H9 (cell line): ENCODE results near the gene DAAM1. TPM values are rescaled to one million over a fixed set of nuclear protein-coding genes. Genes with fewer than 3 reads are reported as not detected.

Source experiments
- DNase-seq: peaks from one replicate; pipeline ENCODE4 v3.0.0-alpha.2; 2017
- H2AFZ ChIP-seq: one replicate; pipeline ENCODE4 v1.6.1; 2013; ENCODE audit warnings: mild to moderate bottlenecking, low read length, control low read depth, moderate library complexity
- H2AK5ac ChIP-seq: 2 replicates; pipeline ENCODE4 v1.6.1; 2013; ENCODE audit warnings: low read length, control low read depth, mixed read lengths; ENCODE audit not compliant: insufficient read length
- H2BK120ac ChIP-seq: one replicate; pipeline ENCODE4 v1.6.1; 2013; ENCODE audit warnings: low read depth, mild to moderate bottlenecking, low read length, control low read depth, inconsistent platforms; ENCODE audit not compliant: poor library complexity, severe bottlenecking
- H2BK12ac ChIP-seq: 2 replicates; pipeline ENCODE4 v1.6.1; 2013; ENCODE audit warnings: low read length, control low read depth, mixed read lengths, low read depth; ENCODE audit not compliant: insufficient read length
- H2BK15ac ChIP-seq: 2 replicates; pipeline ENCODE4 v1.6.1; 2013; ENCODE audit warnings: low read depth, low read length, control low read depth
- H2BK20ac ChIP-seq: one replicate; pipeline ENCODE4 v1.6.1; 2013; ENCODE audit warnings: low read depth, mild to moderate bottlenecking, low read length, control low read depth, inconsistent platforms; ENCODE audit not compliant: poor library complexity, severe bottlenecking
- H2BK5ac ChIP-seq: 2 replicates; pipeline ENCODE4 v1.6.1; 2013; ENCODE audit warnings: low read length, control low read depth, mixed read lengths; ENCODE audit not compliant: insufficient read length
- H3K14ac ChIP-seq: 2 replicates; pipeline ENCODE4 v1.6.1; 2013; ENCODE audit warnings: low read length, control low read depth; ENCODE audit not compliant: insufficient read depth
- H3K18ac ChIP-seq: 2 replicates; pipeline ENCODE4 v1.6.1; 2013; ENCODE audit warnings: low read depth, mild to moderate bottlenecking, mixed read lengths, low read length, control low read depth; ENCODE audit not compliant: insufficient read length
- H3K23ac ChIP-seq: 2 replicates; pipeline ENCODE4 v1.6.1; 2013; ENCODE audit warnings: low read length, control low read depth, mixed read lengths, low read depth; ENCODE audit not compliant: insufficient read length
- H3K23me2 ChIP-seq: 2 replicates; pipeline ENCODE4 v1.6.1; 2013; ENCODE audit warnings: low read depth, mild to moderate bottlenecking, mixed read lengths, low read length, control low read depth; ENCODE audit not compliant: insufficient read length, poor library complexity, severe bottlenecking
- H3K27ac ChIP-seq: 2 replicates; pipeline ENCODE4 v1.5.1; 2013; ENCODE audit warnings: low read length, control low read depth, mixed read lengths, low read depth; ENCODE audit not compliant: insufficient read length
- H3K27me3 ChIP-seq: 2 replicates; pipeline ENCODE4 v1.6.1; 2013; ENCODE audit warnings: low read length, control low read depth, inconsistent platforms; ENCODE audit not compliant: insufficient read depth
- H3K4ac ChIP-seq: 2 replicates; pipeline ENCODE4 v1.6.1; 2013; ENCODE audit warnings: low read depth, mild to moderate bottlenecking, control low read depth, inconsistent platforms, low read length, moderate library complexity
- H3K4me1 ChIP-seq: 2 replicates; pipeline ENCODE4 v1.6.1; 2013; ENCODE audit warnings: low read length, control low read depth, inconsistent platforms; ENCODE audit not compliant: insufficient read depth
- H3K4me2 ChIP-seq: 2 replicates; pipeline ENCODE4 v1.6.1; 2013; ENCODE audit warnings: low read length, control low read depth, mixed read lengths; ENCODE audit not compliant: insufficient read length, insufficient read depth
- H3K56ac ChIP-seq: 2 replicates; pipeline ENCODE4 v1.6.1; 2013; ENCODE audit warnings: low read depth, mild to moderate bottlenecking, mixed read lengths, low read length, control low read depth; ENCODE audit not compliant: insufficient read length
- H3K79me1 ChIP-seq: 2 replicates; pipeline ENCODE4 v1.6.1; 2013; ENCODE audit warnings: low read depth, mild to moderate bottlenecking, moderate library complexity, low read length, control low read depth, inconsistent platforms; ENCODE audit not compliant: insufficient read depth, poor library complexity, severe bottlenecking
- H3K79me2 ChIP-seq: 2 replicates; pipeline ENCODE4 v1.6.1; 2013; ENCODE audit warnings: low read length, control low read depth, inconsistent platforms; ENCODE audit not compliant: insufficient read depth
- H3K9ac ChIP-seq: 2 replicates; pipeline ENCODE4 v1.6.1; 2013; ENCODE audit warnings: low read length, control low read depth, mixed read lengths; ENCODE audit not compliant: insufficient read length; ENCODE audit errors: extremely low read depth
- H3K9me3 ChIP-seq: one replicate; pipeline ENCODE4 v1.6.1; 2013; ENCODE audit warnings: low read depth, low read length, inconsistent platforms; ENCODE audit not compliant: control insufficient read depth
- H3T11ph ChIP-seq: one replicate; pipeline ENCODE4 v1.6.1; 2013; ENCODE audit warnings: mild to moderate bottlenecking, low read length, control low read depth, inconsistent platforms
- H4K20me1 ChIP-seq: one replicate; pipeline ENCODE4 v1.6.1; 2013; ENCODE audit not compliant: control insufficient read depth, insufficient read length, insufficient read depth
- H4K5ac ChIP-seq: 2 replicates; pipeline ENCODE4 v1.6.1; 2013; ENCODE audit warnings: low read depth, mild to moderate bottlenecking, mixed read lengths, low read length, control low read depth; ENCODE audit not compliant: insufficient read length
- H4K8ac ChIP-seq: replicated peaks from 2 replicates; pipeline ENCODE4 v1.6.1; 2013; ENCODE audit warnings: low read length, control low read depth, mixed read lengths, low read depth; ENCODE audit not compliant: insufficient read length
- H4K91ac ChIP-seq: 2 replicates; pipeline ENCODE4 v1.6.1; 2013; ENCODE audit warnings: low read depth, mild to moderate bottlenecking, moderate library complexity, mixed read lengths, low read length, control low read depth; ENCODE audit not compliant: insufficient read length
- H3K27ac Mint-ChIP-seq, 3 experiments: 2 replicates in 2 of 3; 3 replicates in 1 of 3; pipeline ENCODE4 v1.8.0; 2020 to 2021; ENCODE audit warnings: mixed read lengths in 3 of 3, mild to moderate bottlenecking in 1 of 3, moderate library complexity in 1 of 3
- H3K27me3 Mint-ChIP-seq: 2 replicates; pipeline ENCODE4 v1.8.0; 2021; ENCODE audit warnings: low read depth, mild to moderate bottlenecking, moderate library complexity, mixed read lengths
- H3K36me3 Mint-ChIP-seq, 3 experiments: 2 replicates in 2 of 3; 3 replicates in 1 of 3; pipeline ENCODE4 v1.8.0; 2020 to 2021; ENCODE audit warnings: low read depth in 3 of 3, mixed read lengths in 3 of 3; ENCODE audit not compliant: insufficient read depth in 1 of 3
- H3K4me1 Mint-ChIP-seq, 2 experiments: 2 replicates each; pipeline ENCODE4 v1.8.0; 2020; ENCODE audit warnings: mixed read lengths in 2 of 2
- H3K4me3 Mint-ChIP-seq, 2 experiments: 2 replicates in 1 of 2; 3 replicates in 1 of 2; pipeline ENCODE4 v1.8.0; 2020 to 2021; ENCODE audit warnings: mild to moderate bottlenecking in 2 of 2, mixed read lengths in 2 of 2, moderate library complexity in 1 of 2
- H3K9me3 Mint-ChIP-seq, 2 experiments: 2 replicates in 1 of 2; 3 replicates in 1 of 2; pipeline ENCODE4 v1.8.0; 2020; ENCODE audit warnings: mild to moderate bottlenecking in 2 of 2, mixed read lengths in 2 of 2, moderate library complexity in 1 of 2
- WGBS: extraction: QIAGEN DNeasy Blood & Tissue Kit; methylation state at CpG from one replicate; pipeline ENCODE4 v1.1.7; 2013; ENCODE audit warnings: missing lambda C conversion rate, low lambda C conversion rate, mixed read lengths; ENCODE audit not compliant: insufficient read length; ENCODE audit errors: extremely low coverage; 5-methylcytosine and 5-hydroxymethylcytosine counted together
- total RNA-seq: library from RNA; stranded (reverse); gene quantifications from 2 replicates; pipeline ENCODE4 v1.2.1, GENCODE V29; 2021
- TF ChIP-seq, protein P1 (sequence below): fragments of 200-600 bp; sonication (generic); conservative IDR thresholded peaks from 3 replicates; pipeline ENCODE4 v1.8.0; 2021; ENCODE audit warnings: antibody characterized with exemption, mild to moderate bottlenecking

DAAM1 gene
- total RNA-seq, 1 experiment from 2014 or later, result 19.5 TPM

DNA sequence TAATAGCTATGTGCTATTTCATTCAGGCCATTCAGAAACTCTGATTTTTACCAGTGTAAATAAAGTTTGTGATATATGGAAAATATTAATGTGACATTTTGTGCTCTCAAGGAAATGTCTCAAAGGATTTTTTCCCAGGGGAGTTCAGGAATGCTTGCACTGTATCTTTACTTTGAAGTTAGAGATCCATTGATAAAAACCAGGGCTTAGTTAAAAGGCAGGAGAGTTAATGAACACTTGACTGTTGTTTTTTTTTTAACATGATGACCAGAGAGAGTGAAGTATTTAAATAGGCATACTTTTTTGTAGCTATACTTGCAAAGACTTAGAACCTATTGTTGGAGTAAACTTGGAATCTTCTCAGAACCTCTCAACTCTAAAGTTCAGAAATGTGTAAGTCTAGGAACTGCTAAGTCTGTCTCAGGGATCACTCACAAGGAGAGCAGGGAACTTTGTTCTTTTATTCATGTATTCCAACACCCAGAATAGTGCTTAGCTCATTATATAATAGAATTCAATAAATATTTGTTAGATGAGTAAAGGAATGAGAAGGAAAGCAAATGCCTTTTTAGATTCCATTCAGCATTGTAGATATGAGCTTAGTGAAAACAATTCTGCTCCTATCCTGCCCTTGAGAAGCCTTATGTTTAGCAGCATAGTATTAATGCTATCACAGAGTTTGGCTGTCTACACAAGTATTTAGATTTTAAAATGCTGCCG, 117.5 kb downstream of the DAAM1 start:
- Histone ChIP-seq H3K9me3 (no peaks in the 10 kb centered on the region), H3K56ac (no peak overlapping the region), H2AK5ac (no peak overlapping the region), H2AFZ (no peak overlapping the region), H3K4me2 (no peak overlapping the region), H4K91ac (no peak overlapping the region), H3K14ac (no peak overlapping the region), H3K18ac (no peak overlapping the region), H3K4me1 (peaks cover 5% of the 10 kb centered on the region; the same call in 1 of the 2 replicates), H2BK15ac (no peak overlapping the region), H3K27me3 (no peaks in the 10 kb centered on the region), H3K23ac (no peak overlapping the region), H4K8ac (no peak overlapping the region), H3T11ph (no peak overlapping the region), H4K5ac (no peak overlapping the region), H2BK12ac (no peak overlapping the region), H3K79me1 (no peaks in the 10 kb centered on the region), H4K20me1 (no peaks in the 10 kb centered on the region), H2BK5ac (no peak overlapping the region), H3K23me2 (no peaks in the 10 kb centered on the region), H2BK120ac (no peak overlapping the region), H3K9ac (no peak overlapping the region), H2BK20ac (no peak overlapping the region), H3K79me2 (no peaks in the 10 kb centered on the region), H3K27ac (no peak overlapping the region), H3K4ac (no peak overlapping the region)
- H3K36me3 Mint-ChIP-seq, result no peaks in the 10 kb centered on the region
- H3K4me1 Mint-ChIP-seq, result peaks cover 14 to 15% of the 10 kb centered on the region in 2 experiments
- no peak overlapping the region for H3K4me3 Mint-ChIP-seq
- no peaks in the 10 kb centered on the region for H3K27me3 Mint-ChIP-seq
- WGBS, result no CpG with 5 or more reads among the region's 1 CpG
- H3K27ac Mint-ChIP-seq, result no peak overlapping the region; a peak in 1 of 7 replicates
- H3K9me3 Mint-ChIP-seq, result no peaks in the 10 kb centered on the region
- no peak for DNase-seq
- TF ChIP-seq, protein P1, sequence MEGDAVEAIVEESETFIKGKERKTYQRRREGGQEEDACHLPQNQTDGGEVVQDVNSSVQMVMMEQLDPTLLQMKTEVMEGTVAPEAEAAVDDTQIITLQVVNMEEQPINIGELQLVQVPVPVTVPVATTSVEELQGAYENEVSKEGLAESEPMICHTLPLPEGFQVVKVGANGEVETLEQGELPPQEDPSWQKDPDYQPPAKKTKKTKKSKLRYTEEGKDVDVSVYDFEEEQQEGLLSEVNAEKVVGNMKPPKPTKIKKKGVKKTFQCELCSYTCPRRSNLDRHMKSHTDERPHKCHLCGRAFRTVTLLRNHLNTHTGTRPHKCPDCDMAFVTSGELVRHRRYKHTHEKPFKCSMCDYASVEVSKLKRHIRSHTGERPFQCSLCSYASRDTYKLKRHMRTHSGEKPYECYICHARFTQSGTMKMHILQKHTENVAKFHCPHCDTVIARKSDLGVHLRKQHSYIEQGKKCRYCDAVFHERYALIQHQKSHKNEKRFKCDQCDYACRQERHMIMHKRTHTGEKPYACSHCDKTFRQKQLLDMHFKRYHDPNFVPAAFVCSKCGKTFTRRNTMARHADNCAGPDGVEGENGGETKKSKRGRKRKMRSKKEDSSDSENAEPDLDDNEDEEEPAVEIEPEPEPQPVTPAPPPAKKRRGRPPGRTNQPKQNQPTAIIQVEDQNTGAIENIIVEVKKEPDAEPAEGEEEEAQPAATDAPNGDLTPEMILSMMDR, result no peak
